ENCODE results near the gene CLEC10A.
"Not testable (repeated sequence)": the region's sequence is repeated elsewhere in the genome, so short reads cannot be mapped to it uniquely, and the experiment has no call there.

GRCh38 chr17:7127501-7127900 is 47.5 kb upstream of the CLEC10A start:
- TF ChIP-seq RARB (CRISPR knock-in tag; IDR thresholded peaks at IDR 0.05); PATZ1 (CRISPR knock-in tag; IDR thresholded peaks at IDR 0.05; ENCODE audit: borderline replicate concordance); PPARA (CRISPR knock-in tag; IDR thresholded peaks at IDR 0.05; ENCODE audit: borderline replicate concordance); BACH2 (CRISPR knock-in tag; IDR thresholded peaks at IDR 0.05; ENCODE audit: borderline replicate concordance); ZFP3 (CRISPR knock-in tag; IDR thresholded peaks at IDR 0.05); CSDC2 (CRISPR knock-in tag; IDR thresholded peaks at IDR 0.05); GLIS3 (CRISPR knock-in tag; IDR thresholded peaks at IDR 0.05); ZFP30 (CRISPR knock-in tag; IDR thresholded peaks at IDR 0.05): not testable (repeated sequence)

Measured in SK-N-SH treated with all-trans-retinoic acid at 6 μM for 48 hours (cell line).